ENCODE results near the gene HIPK3. TPM values are rescaled to one million over a fixed set of nuclear protein-coding genes. Genes with fewer than 3 reads are reported as not detected.
"Not testable (repeated sequence)": the region's sequence is repeated elsewhere in the genome, so short reads cannot be mapped to it uniquely, and the experiment has no call there.

HIPK3 gene
- total RNA-seq, 4 donors from 2014 or later = 267 to 391 (median 316) TPM

- Histone ChIP-seq H3K27me3 (no peaks in the 10 kb centered on the region), H3K4me3 (no peak overlapping the region), H3K9me3 (no peaks in the 10 kb centered on the region), H3K27ac (no peak overlapping the region), H3K36me3 (no peaks in the 10 kb centered on the region), H3K4me1 (no peaks in the 10 kb centered on the region)
- TF ChIP-seq CTCF (IDR thresholded peaks at IDR 0.05) (no peak), POLR2A (IDR thresholded peaks at IDR 0.05) (no peak)
- intact Hi-C loops (cut with DNase I; ENCODE audit: low total_unique reads) = no loop called here
- DNase-seq = no peak
Measured at GRCh38 chr11:33214187-33214586, 43.0 kb upstream of the HIPK3 start.

- H3K27ac ChIP-seq = no peak overlapping the region
- TF ChIP-seq POLR2A (IDR thresholded peaks at IDR 0.05) = no peak
- TF ChIP-seq CTCF (IDR thresholded peaks at IDR 0.05) = no peak
- no peak for DNase-seq
- no peaks in the 10 kb centered on the region for H3K9me3 ChIP-seq
- H3K4me1 ChIP-seq = no peaks in the 10 kb centered on the region
- H3K4me3 ChIP-seq = no peak overlapping the region
- intact Hi-C loops (cut with DNase I; ENCODE audit: low total_unique reads) = no loop called here
- no peaks in the 10 kb centered on the region for H3K27me3 ChIP-seq
- no peaks in the 10 kb centered on the region for H3K36me3 ChIP-seq
Measured at GRCh38 chr11:33214767-33215166, 42.4 kb upstream of the HIPK3 start.

- H3K27ac ChIP-seq; H3K27me3 ChIP-seq; DNase-seq; H3K4me3 ChIP-seq; intact Hi-C loops (cut with DNase I; ENCODE audit: low total_unique reads); H3K36me3 ChIP-seq; H3K4me1 ChIP-seq; H3K9me3 ChIP-seq: not testable (repeated sequence)
Measured at GRCh38 chr11:33216676-33217075, 40.5 kb upstream of the HIPK3 start.

GRCh38 chr11:33222052-33222750 is 35.0 kb upstream of the HIPK3 start:
- TF ChIP-seq POLR2A (IDR thresholded peaks at IDR 0.05) (no peak), CTCF (IDR thresholded peaks at IDR 0.05) (no peak)
- Histone ChIP-seq H3K27ac (no peak overlapping the region), H3K4me1 (no peaks in the 10 kb centered on the region), H3K27me3 (no peaks in the 10 kb centered on the region), H3K36me3 (no peaks in the 10 kb centered on the region), H3K9me3 (no peaks in the 10 kb centered on the region), H3K4me3 (no peak overlapping the region)
- intact Hi-C loops (cut with DNase I; ENCODE audit: low total_unique reads) = no loop called here
- no peak for DNase-seq

- intact Hi-C loops (cut with DNase I; ENCODE audit: low total_unique reads) = no loop called here
- Histone ChIP-seq H3K27ac (no peak overlapping the region), H3K4me1 (no peaks in the 10 kb centered on the region), H3K27me3 (no peaks in the 10 kb centered on the region), H3K4me3 (no peak overlapping the region), H3K36me3 (no peaks in the 10 kb centered on the region), H3K9me3 (no peaks in the 10 kb centered on the region)
- TF ChIP-seq POLR2A (IDR thresholded peaks at IDR 0.05) = no peak
- no peak for TF ChIP-seq CTCF (IDR thresholded peaks at IDR 0.05)
- DNase-seq = no peak
Measured at GRCh38 chr11:33225371-33225770, 31.8 kb upstream of the HIPK3 start.

Data from uterus (tissue), 4 donors.